SU-DHL-6 (cell line): ENCODE data around the gene PRKCZ.
"Not testable (repeated sequence)": the region's sequence is repeated elsewhere in the genome, so short reads cannot be mapped to it uniquely, and the experiment has no call there.

ENCODE experiments used
- H2AFZ ChIP-seq: fragments of 200-600 bp; sonication (generic); 2 replicates; pipeline ENCODE4 v1.6.1; 2014; ENCODE audit warnings: low read depth, mild to moderate bottlenecking, moderate library complexity, mixed read lengths, antibody characterized with exemption, low read length; ENCODE audit not compliant: severe bottlenecking
- H3F3A ChIP-seq: fragments of 200-600 bp; shearing (Covaris generic); 2 replicates; pipeline ENCODE4 v1.6.0; 2016; ENCODE audit warnings: antibody characterized with exemption, mild to moderate bottlenecking; ENCODE audit not compliant: insufficient read depth
- H3K27ac ChIP-seq: fragments of 200-600 bp; sonication (generic); 2 replicates; pipeline ENCODE4 v1.5.1; 2016; ENCODE audit warnings: low read depth, mild to moderate bottlenecking, low read length, moderate library complexity, mixed read lengths
- H3K27me3 ChIP-seq: fragments of 200-600 bp; sonication (generic), shearing (Covaris generic); 2 replicates; pipeline ENCODE4 v1.6.0; 2014; ENCODE audit warnings: mild to moderate bottlenecking, low read length
- H3K36me3 ChIP-seq: fragments of 200-600 bp; sonication (generic); 2 replicates; pipeline ENCODE4 v1.6.1; 2014; ENCODE audit warnings: mild to moderate bottlenecking, low read length, mixed read lengths
- H3K4me2 ChIP-seq: fragments of 300-600, 200-600 bp; shearing (Covaris generic), sonication (generic); 2 replicates; pipeline ENCODE4 v1.6.0; 2014; ENCODE audit warnings: low read length, low read depth, mild to moderate bottlenecking; ENCODE audit not compliant: poor library complexity, severe bottlenecking
- H3K4me3 ChIP-seq: fragments of 200-600 bp; sonication (generic); 2 replicates; pipeline ENCODE4 v1.5.1; 2014; ENCODE audit warnings: antibody characterized with exemption, low read length, mild to moderate bottlenecking, mixed read lengths; ENCODE audit not compliant: insufficient read depth, poor library complexity, severe bottlenecking
- H3K79me2 ChIP-seq: fragments of 200-600 bp; sonication (generic); 2 replicates; pipeline ENCODE4 v1.6.1; 2014; ENCODE audit warnings: mild to moderate bottlenecking, low read length, moderate library complexity; ENCODE audit not compliant: insufficient read depth
- H3K9ac ChIP-seq: fragments of 200-600 bp; sonication (generic); 2 replicates; pipeline ENCODE4 v1.7.0; 2014; ENCODE audit warnings: mild to moderate bottlenecking, low read length
- H3K9me2 ChIP-seq: fragments of 200-600 bp; sonication (generic); replicated peaks from 2 replicates; pipeline ENCODE4 v1.6.1; 2014; ENCODE audit warnings: low read length; ENCODE audit not compliant: insufficient read depth
- H3K9me3 ChIP-seq: fragments of 200-600 bp; sonication (generic); 2 replicates; pipeline ENCODE4 v1.6.1; 2014; ENCODE audit warnings: low read length, mixed read lengths; ENCODE audit not compliant: insufficient read depth
- H4K20me1 ChIP-seq: fragments of 200-600 bp; sonication (generic); 2 replicates; pipeline ENCODE4 v1.6.1; 2014; ENCODE audit warnings: low read depth, mild to moderate bottlenecking, antibody characterized with exemption, low read length, moderate library complexity, mixed read lengths
- CTCF ChIP-seq: fragments of 200-600 bp; sonication (generic); IDR thresholded peaks from one replicate; pipeline ENCODE4 v1.5.1; 2017; ENCODE audit warnings: antibody characterized with exemption, mild to moderate bottlenecking, low read length, moderate library complexity; ENCODE audit not compliant: insufficient read depth, poor library complexity, severe bottlenecking
- EZH2phosphoT487 ChIP-seq: fragments of 200-600 bp; sonication (generic), shearing (Covaris generic); conservative IDR thresholded peaks from 2 replicates; pipeline ENCODE4 v1.6.1; 2018; ENCODE audit warnings: mild to moderate bottlenecking, antibody characterized with exemption, low read length, moderate library complexity, mixed read lengths

Gene PRKCZ

DNA sequence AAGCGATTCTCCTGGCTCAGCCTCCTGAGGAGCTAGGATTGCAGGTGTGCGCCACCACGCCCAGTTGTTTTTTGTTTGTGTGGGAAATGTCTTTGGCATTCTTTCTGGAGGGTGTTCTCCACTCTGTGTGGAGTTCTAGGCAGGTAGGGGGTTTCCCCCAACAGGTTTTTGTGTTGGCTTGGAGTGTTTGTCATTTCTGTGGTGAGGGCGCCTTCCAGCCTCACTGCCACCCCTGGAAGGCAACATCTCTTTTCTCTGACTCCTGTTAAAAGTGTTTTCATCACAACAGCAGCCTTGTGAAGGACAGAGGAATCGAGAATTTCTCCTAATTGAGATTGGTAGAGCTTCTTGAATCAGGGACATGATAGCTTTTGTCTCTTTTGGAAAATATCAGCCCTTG lies 69.7 kb downstream of the PRKCZ start:
- Histone ChIP-seq H3K27me3 (no peaks in the 10 kb centered on the region), H3K4me3 (no peak overlapping the region), H3K4me2 (no peak overlapping the region), H2AFZ (no peak overlapping the region), H3K36me3 (no peaks in the 10 kb centered on the region), H3K9ac (no peak overlapping the region), H3K9me2 (no peaks in the 10 kb centered on the region), H3F3A (no peaks in the 10 kb centered on the region), H3K9me3 (no peaks in the 10 kb centered on the region), H3K27ac (no peak overlapping the region), H3K79me2 (no peaks in the 10 kb centered on the region), H4K20me1 (no peaks in the 10 kb centered on the region)
- TF ChIP-seq EZH2phosphoT487 (no peak), CTCF (no peak)

GRCh38 chr1:2121101-2121691 lies 71.0 kb downstream of the PRKCZ start:
- H3K4me3 ChIP-seq = no peak overlapping the region
- H3K36me3 ChIP-seq = no peaks in the 10 kb centered on the region
- H3K27me3 ChIP-seq = no peaks in the 10 kb centered on the region
- H4K20me1 ChIP-seq = no peaks in the 10 kb centered on the region
- no peak overlapping the region for H3K4me2 ChIP-seq
- H3K79me2 ChIP-seq = no peaks in the 10 kb centered on the region
- H3K9me3 ChIP-seq = no peaks in the 10 kb centered on the region
- no peak overlapping the region for H3K27ac ChIP-seq
- TF ChIP-seq CTCF = no peak
- TF ChIP-seq EZH2phosphoT487 = no peak
- H2AFZ ChIP-seq = no peak overlapping the region
- H3K9me2 ChIP-seq = no peaks in the 10 kb centered on the region
- no peaks in the 10 kb centered on the region for H3F3A ChIP-seq
- no peak overlapping the region for H3K9ac ChIP-seq

- not testable (repeated sequence) for H3K27me3 ChIP-seq, H3K9ac ChIP-seq, H3K4me3 ChIP-seq, H4K20me1 ChIP-seq, H3K79me2 ChIP-seq, H3F3A ChIP-seq, H3K4me2 ChIP-seq, H3K9me3 ChIP-seq, H3K36me3 ChIP-seq, H3K27ac ChIP-seq, H3K9me2 ChIP-seq, H2AFZ ChIP-seq
These were observed 71.6 kb downstream of the PRKCZ start for GRCh38 chr1:2121794-2122193.

GRCh38 chr1:2124446-2125198 lies 74.4 kb downstream of the PRKCZ start:
- no peaks in the 10 kb centered on the region for H3F3A ChIP-seq
- no peaks in the 10 kb centered on the region for H3K27me3 ChIP-seq
- H3K27ac ChIP-seq = no peak overlapping the region
- H3K9me3 ChIP-seq = no peaks in the 10 kb centered on the region
- H3K4me3 ChIP-seq = no peak overlapping the region
- H3K4me2 ChIP-seq = no peak overlapping the region
- H3K79me2 ChIP-seq = no peaks in the 10 kb centered on the region
- TF ChIP-seq EZH2phosphoT487 = no peak
- TF ChIP-seq CTCF = no peak
- no peak overlapping the region for H2AFZ ChIP-seq
- no peaks in the 10 kb centered on the region for H3K36me3 ChIP-seq
- H3K9ac ChIP-seq = no peak overlapping the region
- no peaks in the 10 kb centered on the region for H4K20me1 ChIP-seq
- no peaks in the 10 kb centered on the region for H3K9me2 ChIP-seq
